ENCODE data around the gene FZD10. TPM values are rescaled to one million over a fixed set of nuclear protein-coding genes. Genes with fewer than 3 reads are reported as not detected.

FZD10 gene
- total RNA-seq, 1 donor from 2014 or later, result 0.40 TPM

- H3K9me3 Mint-ChIP-seq (ENCODE audit: low read depth), result no peaks in the 10 kb centered on the region
- H3K4me1 Mint-ChIP-seq (ENCODE audit: low read depth), result no peaks in the 10 kb centered on the region
- H3K36me3 Mint-ChIP-seq (ENCODE audit: low read depth), result peaks cover 2% of the 10 kb centered on the region
- TF ChIP-seq, protein P1, sequence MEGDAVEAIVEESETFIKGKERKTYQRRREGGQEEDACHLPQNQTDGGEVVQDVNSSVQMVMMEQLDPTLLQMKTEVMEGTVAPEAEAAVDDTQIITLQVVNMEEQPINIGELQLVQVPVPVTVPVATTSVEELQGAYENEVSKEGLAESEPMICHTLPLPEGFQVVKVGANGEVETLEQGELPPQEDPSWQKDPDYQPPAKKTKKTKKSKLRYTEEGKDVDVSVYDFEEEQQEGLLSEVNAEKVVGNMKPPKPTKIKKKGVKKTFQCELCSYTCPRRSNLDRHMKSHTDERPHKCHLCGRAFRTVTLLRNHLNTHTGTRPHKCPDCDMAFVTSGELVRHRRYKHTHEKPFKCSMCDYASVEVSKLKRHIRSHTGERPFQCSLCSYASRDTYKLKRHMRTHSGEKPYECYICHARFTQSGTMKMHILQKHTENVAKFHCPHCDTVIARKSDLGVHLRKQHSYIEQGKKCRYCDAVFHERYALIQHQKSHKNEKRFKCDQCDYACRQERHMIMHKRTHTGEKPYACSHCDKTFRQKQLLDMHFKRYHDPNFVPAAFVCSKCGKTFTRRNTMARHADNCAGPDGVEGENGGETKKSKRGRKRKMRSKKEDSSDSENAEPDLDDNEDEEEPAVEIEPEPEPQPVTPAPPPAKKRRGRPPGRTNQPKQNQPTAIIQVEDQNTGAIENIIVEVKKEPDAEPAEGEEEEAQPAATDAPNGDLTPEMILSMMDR (IDR thresholded peaks at IDR 0.05), result no peak
- H3K27ac Mint-ChIP-seq (ENCODE audit: unreplicated experiment), result no peak overlapping the region
- H3K27me3 Mint-ChIP-seq (ENCODE audit: low read depth), result peaks cover 52% of the 10 kb centered on the region
- H3K4me3 Mint-ChIP-seq (ENCODE audit: unreplicated experiment), result no peak overlapping the region
- DNase-seq (ENCODE audit: low spot score), result no peak
Observed at GRCh38 chr12:130143136-130143535, 19.1 kb upstream of the FZD10 start.

GRCh38 chr12:130144256-130144655 lies 18.0 kb upstream of the FZD10 start:
- H3K27ac Mint-ChIP-seq (ENCODE audit: unreplicated experiment), result no peak overlapping the region
- TF ChIP-seq, protein P1 (IDR thresholded peaks at IDR 0.05), result no peak
- no peaks in the 10 kb centered on the region for H3K4me1 Mint-ChIP-seq (ENCODE audit: low read depth)
- H3K4me3 Mint-ChIP-seq (ENCODE audit: unreplicated experiment), result no peak overlapping the region
- no peak for DNase-seq (ENCODE audit: low spot score)
- H3K36me3 Mint-ChIP-seq (ENCODE audit: low read depth), result peaks cover 2% of the 10 kb centered on the region
- H3K27me3 Mint-ChIP-seq (ENCODE audit: low read depth), result peaks cover 60% of the 10 kb centered on the region
- H3K9me3 Mint-ChIP-seq (ENCODE audit: low read depth), result no peaks in the 10 kb centered on the region

- Mint-ChIP-seq H3K27ac (ENCODE audit: unreplicated experiment) (no peak overlapping the region), H3K4me3 (ENCODE audit: unreplicated experiment) (no peak overlapping the region), H3K36me3 (ENCODE audit: low read depth) (peaks cover 2% of the 10 kb centered on the region), H3K4me1 (ENCODE audit: low read depth) (no peaks in the 10 kb centered on the region), H3K9me3 (ENCODE audit: low read depth) (no peaks in the 10 kb centered on the region), H3K27me3 (ENCODE audit: low read depth) (peaks cover 71% of the 10 kb centered on the region)
- TF ChIP-seq, protein P1 (IDR thresholded peaks at IDR 0.05), result no peak
- DNase-seq (ENCODE audit: low spot score), result no peak
Observed at GRCh38 chr12:130145731-130146130, 16.5 kb upstream of the FZD10 start.

- peaks cover 71% of the 10 kb centered on the region for H3K27me3 Mint-ChIP-seq (ENCODE audit: low read depth)
- no peaks in the 10 kb centered on the region for H3K4me1 Mint-ChIP-seq (ENCODE audit: low read depth)
- no peak for DNase-seq (ENCODE audit: low spot score)
- H3K27ac Mint-ChIP-seq (ENCODE audit: unreplicated experiment), result no peak overlapping the region
- H3K4me3 Mint-ChIP-seq (ENCODE audit: unreplicated experiment), result no peak overlapping the region
- H3K9me3 Mint-ChIP-seq (ENCODE audit: low read depth), result no peaks in the 10 kb centered on the region
- TF ChIP-seq, protein P1 (IDR thresholded peaks at IDR 0.05), result no peak
- H3K36me3 Mint-ChIP-seq (ENCODE audit: low read depth), result peaks cover 2% of the 10 kb centered on the region
Observed at GRCh38 chr12:130146176-130146931, 15.9 kb upstream of the FZD10 start.

DNA sequence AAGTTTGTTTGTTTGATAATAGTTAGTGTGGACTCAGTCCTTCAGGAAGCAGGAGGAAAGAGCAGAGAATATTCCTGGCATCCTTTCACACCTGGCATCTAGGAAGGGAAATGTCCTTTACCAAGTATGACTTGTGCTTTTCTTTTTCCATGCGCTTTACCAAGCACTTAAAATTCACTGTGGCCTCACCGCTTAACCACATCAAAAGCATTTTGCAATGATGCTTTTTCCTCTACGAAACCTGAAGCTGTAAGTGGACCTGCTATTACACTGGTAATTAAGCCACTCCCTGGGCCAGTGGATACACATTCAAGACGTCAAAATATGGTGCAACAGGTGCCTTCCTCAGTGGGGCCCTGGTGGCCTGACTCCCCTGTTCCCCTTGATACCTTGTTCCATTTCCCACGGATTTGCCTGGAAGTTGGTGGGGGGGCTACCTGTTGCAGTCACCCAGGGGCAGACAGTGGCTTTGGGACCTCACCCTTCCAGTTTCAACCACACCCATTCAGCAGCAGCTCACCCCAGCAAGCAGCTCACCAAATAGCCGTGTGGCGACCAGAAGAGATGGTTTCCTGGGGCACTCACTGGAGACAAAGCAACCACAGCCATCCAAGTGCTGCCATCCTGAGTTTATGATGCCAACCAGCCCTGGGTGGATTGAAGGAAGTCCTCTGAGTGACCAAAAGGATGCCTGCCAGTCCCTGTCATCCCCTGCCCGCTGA lies 14.2 kb upstream of the FZD10 start:
- TF ChIP-seq, protein P1 (IDR thresholded peaks at IDR 0.05), result no peak
- peaks cover 2% of the 10 kb centered on the region for H3K36me3 Mint-ChIP-seq (ENCODE audit: low read depth)
- H3K9me3 Mint-ChIP-seq (ENCODE audit: low read depth), result no peaks in the 10 kb centered on the region
- H3K27me3 Mint-ChIP-seq (ENCODE audit: low read depth), result peaks cover 71% of the 10 kb centered on the region
- DNase-seq (ENCODE audit: low spot score), result no peak
- H3K4me1 Mint-ChIP-seq (ENCODE audit: low read depth), result no peaks in the 10 kb centered on the region
- H3K4me3 Mint-ChIP-seq (ENCODE audit: unreplicated experiment), result no peak overlapping the region
- no peak overlapping the region for H3K27ac Mint-ChIP-seq (ENCODE audit: unreplicated experiment)

Measured in chondrocyte (in vitro differentiated cells).